H1 (cell line): ENCODE results near the gene RTN4RL2. TPM values are rescaled to one million over a fixed set of nuclear protein-coding genes. Genes with fewer than 3 reads are reported as not detected.

Experiments used
- CTCF ChIA-PET: fragments of 300-600 bp; sonication (Branson Sonifier 250); formaldehyde crosslinking; loops from one replicate; lab custom pipeline; 2021; ENCODE audit not compliant: partially characterized antibody; lab: Charles Lee
- POLR2A ChIA-PET: fragments of 300-600 bp; sonication (Branson Sonifier 250); formaldehyde crosslinking; loops from one replicate; lab custom pipeline; 2021; ENCODE audit warnings: inconsistent platforms; ENCODE audit not compliant: partially characterized antibody; lab: Charles Lee
- DNase-seq, 2 experiments: peaks; one replicate each; pipeline versions ENCODE4 v3.0.0 to v3.0.0-alpha.2; 2010 to 2022; ENCODE audit warnings: low spot score in 2 of 2, low read depth in 1 of 2, mixed read lengths in 1 of 2
- FAIRE-seq: peaks from 2 replicates; lab custom pipeline; 2011; peaks lifted over from hg19 to GRCh38; lab: Jason Lieb, UNC
- H2AFZ ChIP-seq: 2 replicates; pipeline ENCODE4 v1.8.1; 2012; ENCODE audit warnings: low read length, inconsistent platforms
- H2AK5ac ChIP-seq: 2 replicates; pipeline ENCODE4 v1.6.1; 2013; ENCODE audit warnings: low read depth, low read length
- H2BK120ac ChIP-seq: replicated peaks from 2 replicates; pipeline ENCODE3; 2013; ENCODE audit warnings: low read depth, low read length, inconsistent platforms
- H2BK12ac ChIP-seq: 2 replicates; pipeline ENCODE4 v1.6.1; 2013; ENCODE audit warnings: low read depth, low read length
- H2BK15ac ChIP-seq: 2 replicates; pipeline ENCODE4 v1.6.1; 2013; ENCODE audit warnings: low read length
- H2BK20ac ChIP-seq: 2 replicates; pipeline ENCODE4 v1.6.1; 2013; ENCODE audit warnings: low read length
- H2BK5ac ChIP-seq: 2 replicates; pipeline ENCODE4 v1.6.1; 2013; ENCODE audit warnings: low read depth, low read length
- H3K14ac ChIP-seq: 2 replicates; pipeline ENCODE4 v1.6.1; 2013; ENCODE audit warnings: inconsistent platforms; ENCODE audit not compliant: insufficient read length
- H3K18ac ChIP-seq: 2 replicates; pipeline ENCODE4 v1.6.1; 2013; ENCODE audit warnings: low read length; ENCODE audit errors: extremely low read depth
- H3K23ac ChIP-seq: 2 replicates; pipeline ENCODE4 v1.6.1; 2013; ENCODE audit warnings: inconsistent platforms; ENCODE audit not compliant: insufficient read length
- H3K23me2 ChIP-seq: 2 replicates; pipeline ENCODE4 v1.6.1; 2013; ENCODE audit warnings: low read depth, low read length
- H3K27ac ChIP-seq: 2 replicates; pipeline ENCODE4 v1.6.1; 2011; ENCODE audit warnings: low read depth, low read length, inconsistent platforms
- H3K27me3 ChIP-seq, 4 experiments: replicated peaks in 1 of 4; 1 replicate in 1 of 4; 2 replicates in 3 of 4; pipeline versions ENCODE4 v1.6.1 to v1.8.1; 2011 to 2013; ENCODE audit warnings: low read length in 3 of 4, mild to moderate bottlenecking in 3 of 4, inconsistent platforms in 2 of 4, mixed read lengths in 2 of 4, moderate library complexity in 1 of 4; ENCODE audit not compliant: control insufficient read depth in 3 of 4, insufficient read depth in 3 of 4; ENCODE audit errors: extremely low read depth in 1 of 4
- H3K36me3 ChIP-seq, 4 experiments: 2 replicates each; pipeline versions ENCODE4 v1.6.1 to v1.8.1; 2011 to 2013; ENCODE audit warnings: mild to moderate bottlenecking in 4 of 4, low read length in 3 of 4, moderate library complexity in 2 of 4, control low read depth in 1 of 4, inconsistent platforms in 1 of 4; ENCODE audit not compliant: insufficient read depth in 4 of 4, control insufficient read depth in 2 of 4
- H3K4ac ChIP-seq: replicated peaks from 2 replicates; pipeline ENCODE3; 2013; ENCODE audit warnings: low read length, low read depth, mixed read lengths, inconsistent platforms; ENCODE audit not compliant: insufficient read length
- H3K4me1 ChIP-seq, 4 experiments: replicated peaks in 1 of 4; 1 replicate in 1 of 4; 2 replicates in 3 of 4; pipeline versions ENCODE4 v1.6.1 to v1.8.1; 2011 to 2013; ENCODE audit warnings: low read length in 3 of 4, inconsistent platforms in 2 of 4, mixed read lengths in 1 of 4; ENCODE audit not compliant: insufficient read depth in 4 of 4, control insufficient read depth in 3 of 4
- H3K4me2 ChIP-seq, 2 experiments: 2 replicates each; pipeline versions ENCODE4 v1.6.1 to v1.8.1; 2011 to 2013; ENCODE audit warnings: low read depth in 2 of 2, low read length in 2 of 2, control low read depth in 1 of 2, inconsistent platforms in 1 of 2, mild to moderate bottlenecking in 1 of 2; ENCODE audit not compliant: insufficient read depth in 1 of 2
- H3K4me3 ChIP-seq, 4 experiments: fragments of 200-600, 300-600 bp in 1 of 4; sonication (generic), shearing (Covaris generic), sonication (Bioruptor Twin) in 1 of 4; 2 replicates each; pipeline versions ENCODE4 v1.5.1 to v1.8.1; 2011 to 2016; ENCODE audit warnings: low read length in 4 of 4, low read depth in 3 of 4, control low read depth in 2 of 4, inconsistent platforms in 2 of 4, mild to moderate bottlenecking in 2 of 4, mixed read lengths in 1 of 4, moderate library complexity in 1 of 4; ENCODE audit not compliant: insufficient read depth in 2 of 4; ENCODE audit errors: extremely low read depth in 1 of 4
- H3K56ac ChIP-seq: replicated peaks from 2 replicates; pipeline ENCODE3; 2013; ENCODE audit warnings: low read depth, mild to moderate bottlenecking, mixed read lengths, low read length, inconsistent platforms; ENCODE audit not compliant: insufficient read length
- H3K79me1 ChIP-seq: 2 replicates; pipeline ENCODE4 v1.6.1; 2013; ENCODE audit warnings: low read depth, low read length, control low read depth
- H3K79me2 ChIP-seq, 2 experiments: 2 replicates each; pipeline versions ENCODE4 v1.6.1 to v1.8.1; 2012 to 2013; ENCODE audit warnings: low read length in 2 of 2, mild to moderate bottlenecking in 2 of 2, inconsistent platforms in 1 of 2; ENCODE audit not compliant: insufficient read depth in 2 of 2, control insufficient read depth in 1 of 2
- H3K9ac ChIP-seq, 4 experiments: replicated peaks in 1 of 4; 1 replicate in 1 of 4; 2 replicates in 3 of 4; pipeline versions ENCODE4 v1.6.1 to v1.8.1; 2011 to 2013; ENCODE audit warnings: low read depth in 3 of 4, low read length in 3 of 4, control low read depth in 2 of 4, mild to moderate bottlenecking in 2 of 4, moderate library complexity in 2 of 4, inconsistent platforms in 1 of 4; ENCODE audit errors: extremely low read depth in 1 of 4
- H3K9me3 ChIP-seq, 2 experiments: 2 replicates each; pipeline versions ENCODE4 v1.6.1 to v1.8.1; 2012 to 2013; ENCODE audit warnings: mild to moderate bottlenecking in 2 of 2, moderate library complexity in 2 of 2, control low read depth in 1 of 2, inconsistent platforms in 1 of 2, low read depth in 1 of 2, low read length in 1 of 2, mixed read lengths in 1 of 2; ENCODE audit not compliant: insufficient read depth in 2 of 2
- H4K20me1 ChIP-seq, 2 experiments: replicated peaks in 1 of 2; 2 replicates each; pipeline versions ENCODE3 to v1.8.1; 2011 to 2013; ENCODE audit warnings: inconsistent platforms in 2 of 2, low read length in 2 of 2, mild to moderate bottlenecking in 1 of 2; ENCODE audit not compliant: insufficient read depth in 2 of 2, control insufficient read depth in 1 of 2
- H4K5ac ChIP-seq: 2 replicates; pipeline ENCODE4 v1.6.1; 2013; ENCODE audit warnings: low read length, low read depth, mixed read lengths, inconsistent platforms; ENCODE audit not compliant: insufficient read length
- H4K8ac ChIP-seq: 2 replicates; pipeline ENCODE4 v1.8.0; 2013; ENCODE audit warnings: mild to moderate bottlenecking, moderate library complexity, low read length, inconsistent platforms; ENCODE audit not compliant: insufficient read depth; ENCODE audit errors: extremely low read depth
- H4K91ac ChIP-seq: replicated peaks from 2 replicates; pipeline ENCODE3; 2013; ENCODE audit warnings: low read length, mixed read lengths, inconsistent platforms; ENCODE audit not compliant: insufficient read length
- BRCA1 ChIP-seq: IDR thresholded peaks from 2 replicates; pipeline ENCODE4 v1.6.1; 2012; ENCODE audit warnings: low read depth, low read length, improper control_type of control experiment
- E2F6 ChIP-seq: IDR thresholded peaks from 2 replicates; pipeline ENCODE4 v1.6.1; 2012; ENCODE audit warnings: inconsistent platforms
- GABPA ChIP-seq: IDR thresholded peaks from 2 replicates; pipeline ENCODE4 v1.6.1; 2011; ENCODE audit warnings: mild to moderate bottlenecking, low read length, moderate library complexity, borderline replicate concordance; ENCODE audit not compliant: insufficient read depth
- NANOG ChIP-seq: IDR thresholded peaks from 2 replicates; pipeline ENCODE4 v1.6.1; 2011; ENCODE audit warnings: low read length, low read depth, mild to moderate bottlenecking, inconsistent platforms; ENCODE audit not compliant: insufficient read depth, poor library complexity, severe bottlenecking
- POLR2AphosphoS5 ChIP-seq: IDR thresholded peaks from 2 replicates; pipeline ENCODE4 v1.6.1; 2011; ENCODE audit warnings: low read depth, low read length
- RAD21 ChIP-seq, 2 experiments: IDR thresholded peaks in 1 of 2; conservative IDR thresholded peaks in 1 of 2; 2 replicates each; pipeline ENCODE4 v1.6.1; 2011; ENCODE audit warnings: low read depth in 2 of 2, low read length in 2 of 2, improper control_type of control experiment in 1 of 2, inconsistent platforms in 1 of 2, mild to moderate bottlenecking in 1 of 2, moderate library complexity in 1 of 2
- RBBP5 ChIP-seq: IDR thresholded peaks from 2 replicates; pipeline ENCODE4 v1.7.1; 2012; ENCODE audit warnings: low read depth, mild to moderate bottlenecking, inconsistent platforms, low read length, moderate library complexity, borderline replicate concordance
- RNF2 ChIP-seq: fragments of 200-900, 300-1000 bp; sonication (generic); IDR thresholded peaks from 2 replicates; pipeline ENCODE4 v1.7.1; 2016; ENCODE audit warnings: borderline replicate concordance, low read depth, mild to moderate bottlenecking, antibody characterized with exemption, low read length; ENCODE audit not compliant: poor library complexity, severe bottlenecking; ENCODE audit errors: missing control alignments
- YY1 ChIP-seq: IDR thresholded peaks from 2 replicates; pipeline ENCODE4 v1.6.1; 2011; ENCODE audit warnings: low read depth, mild to moderate bottlenecking, low read length
- WGBS, 2 experiments: shearing (Covaris generic) in 1 of 2; methylation state at CpG; one replicate each; pipeline versions ENCODE4 v1.1.6 to v1.1.7; 2013 to 2015; ENCODE audit warnings: low lambda C conversion rate in 2 of 2, mixed read lengths in 2 of 2, inconsistent platforms in 1 of 2, low coverage in 1 of 2, missing lambda C conversion rate in 1 of 2; ENCODE audit not compliant: insufficient replicate concordance in 2 of 2, insufficient coverage in 1 of 2, insufficient read length in 1 of 2; ENCODE audit errors: extremely low coverage in 1 of 2, missing lambda C conversion rate in 1 of 2; 5-methylcytosine and 5-hydroxymethylcytosine counted together
- polyA plus RNA-seq, 7 experiments: library from polyadenylated mRNA; depleted of rRNA in 3 of 7; stranded (reverse) in 5 of 7; unstranded in 2 of 7; fragments of >200 nt in 5 of 7; fragments of 200-250 nt in 2 of 7; gene quantifications; 1 replicate in 5 of 7; 2 replicates in 1 of 7; 4 replicates in 1 of 7; pipeline versions ENCODE4 v1.2.1 to v1.2.3, GENCODE V29; 2011 to 2013; ENCODE audit warnings: missing spikeins in 2 of 7, mixed read lengths in 2 of 7
- total RNA-seq: library from RNA; stranded (reverse); fragmentation: NEBNext Ultra II Directional; extraction: Animal tissue kit (Norgen Biotek cat#: 25700); gene quantifications from 2 replicates; pipeline ENCODE4 v1.2.1, GENCODE V29; 2021

RTN4RL2 gene
- total and polyA plus RNA-seq, 2 of the 8 experiments (the other 6 are each of a cell fraction or from before 2014, with no cell fraction given) = 11.4 to 23.7 TPM

- WGBS, 2 experiments = 3% methylated on average over 38 of the region's 57 CpGs; no CpG with 5 or more reads in 1 of the 2 experiments
- Histone ChIP-seq H3K14ac (no peak overlapping the region), H4K8ac (peak overlapping the region; percentile 91), H2BK20ac (no peak overlapping the region), H2BK120ac (no peak overlapping the region), H3K4me3 (peak overlapping the region; percentile 49 to 76 (median 68)), H2BK12ac (peak overlapping the region; percentile 60; the same call in 1 of the 2 replicates), H2BK5ac (no peak overlapping the region), H2BK15ac (no peak overlapping the region), H3K56ac (peak overlapping the region; percentile 8), H3K23ac (no peak overlapping the region), H3K27me3 (peaks cover 0 to 21% (median 10%) of the 10 kb centered on the region in 4 experiments; a peak in 4 of 7 replicates), H3K4ac (peak overlapping the region; percentile 23), H3K18ac (peak overlapping the region; percentile 87), H3K9ac (peak overlapping the region; percentile 46 to 77 (median 56)), H3K9me3 (no peaks in the 10 kb centered on the region), H2AFZ (peak overlapping the region; percentile 48; the same call in 1 of the 2 replicates), H3K4me2 (peak overlapping the region; percentile 56 to 95), H3K23me2 (peaks cover 19% of the 10 kb centered on the region; the same call in 1 of the 2 replicates), H3K36me3 (no peaks in the 10 kb centered on the region), H3K79me2 (peaks cover 0 to 17% of the 10 kb centered on the region in 2 experiments; a peak in 3 of 4 replicates), H4K5ac (no peak overlapping the region), H3K27ac (no peak overlapping the region), H3K4me1 (peaks cover 3 to 10% (median 5%) of the 10 kb centered on the region in 4 experiments), H2AK5ac (no peak overlapping the region), H3K79me1 (0 out of 2 replicates have a peak, but pooled peaks cover 2% of the 10 kb centered on the region), H4K91ac (peak overlapping the region; percentile 22), H4K20me1 (peaks cover 2 to 3% of the 10 kb centered on the region in 2 experiments)
- FAIRE-seq (no peak), DNase-seq (peak in 1 of 2 experiments; percentile 83)
- CTCF ChIA-PET = interaction anchor here (0.6 to 25.4 kb wide), 11 partner anchors 13 to 169 kb away, joined by 3 to 1146 read pairs (median 4); partner anchors contain the start of gene TIMM10
- POLR2A ChIA-PET = interaction anchor here (0.8 to 8.4 kb wide), 23 partner anchors 9 to 191 kb away, joined by 3 to 110 read pairs (median 7); partner anchors contain the start of genes RTN4RL2, SMTNL1, TIMM10 and YPEL4
- TF ChIP-seq POLR2AphosphoS5 = peak; percentile 30; the same call in 1 of the 2 replicates
- TF ChIP-seq BRCA1 = no peak
- peak; percentile 71 for TF ChIP-seq E2F6
- no peak for TF ChIP-seq NANOG
- no peak for TF ChIP-seq RAD21 (IDR thresholded peaks at IDR 0.05 in 1 of 2, conservative IDR thresholded peaks at IDR 0.05 in 1 of 2; ENCODE audit: low read depth in 2 of 2, low read length in 2 of 2)
- no peak for TF ChIP-seq YY1
- TF ChIP-seq GABPA = no peak
- TF ChIP-seq RBBP5 = no peak
- no peak for TF ChIP-seq RNF2
Measured at GRCh38 chr11:57514538-57515331, 54.4 kb downstream of the RTN4RL2 start.
